ENCODE data around the gene LGSN. TPM values are rescaled to one million over a fixed set of nuclear protein-coding genes. Genes with fewer than 3 reads are reported as not detected.
"Not testable (repeated sequence)": the region's sequence is repeated elsewhere in the genome, so short reads cannot be mapped to it uniquely, and the experiment has no call there.

LGSN gene, protein sequence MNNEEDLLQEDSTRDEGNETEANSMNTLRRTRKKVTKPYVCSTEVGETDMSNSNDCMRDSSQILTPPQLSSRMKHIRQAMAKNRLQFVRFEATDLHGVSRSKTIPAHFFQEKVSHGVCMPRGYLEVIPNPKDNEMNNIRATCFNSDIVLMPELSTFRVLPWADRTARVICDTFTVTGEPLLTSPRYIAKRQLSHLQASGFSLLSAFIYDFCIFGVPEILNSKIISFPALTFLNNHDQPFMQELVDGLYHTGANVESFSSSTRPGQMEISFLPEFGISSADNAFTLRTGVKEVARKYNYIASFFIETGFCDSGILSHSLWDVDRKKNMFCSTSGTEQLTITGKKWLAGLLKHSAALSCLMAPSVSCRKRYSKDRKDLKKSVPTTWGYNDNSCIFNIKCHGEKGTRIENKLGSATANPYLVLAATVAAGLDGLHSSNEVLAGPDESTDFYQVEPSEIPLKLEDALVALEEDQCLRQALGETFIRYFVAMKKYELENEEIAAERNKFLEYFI
- not detected for total RNA-seq

DNA sequence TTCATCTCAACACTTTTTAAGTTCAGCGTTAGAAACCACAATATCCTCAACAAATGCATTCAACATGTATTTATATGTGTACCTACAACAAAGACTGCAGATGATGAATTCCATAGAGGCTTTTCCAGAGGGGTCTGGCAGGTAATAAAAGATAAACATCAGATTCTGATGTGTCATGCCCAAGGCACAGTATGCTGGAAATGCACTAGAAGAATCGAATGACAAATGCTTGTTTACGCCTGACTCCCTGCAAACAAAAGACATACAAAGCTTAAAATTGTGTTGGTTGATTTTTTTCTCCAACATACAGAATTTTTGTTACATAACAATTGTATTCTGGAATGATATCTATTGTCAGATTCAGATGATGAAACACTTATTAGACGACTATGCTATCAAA lies at the start of gene LGSN:
TSS of gene LGSN (minus strand) at position 45 of the 400 bp plus-strand sequence. CDS start at position 5, 40 bp downstream.
- TF ChIP-seq POLR2AphosphoS5 (IDR thresholded peaks at IDR 0.05; ENCODE audit: insufficient read depth in 1 of 2, low read depth in 1 of 2): no peak
- TF ChIP-seq POLR2A (IDR thresholded peaks at IDR 0.05): no peak
- TF ChIP-seq, protein P1, sequence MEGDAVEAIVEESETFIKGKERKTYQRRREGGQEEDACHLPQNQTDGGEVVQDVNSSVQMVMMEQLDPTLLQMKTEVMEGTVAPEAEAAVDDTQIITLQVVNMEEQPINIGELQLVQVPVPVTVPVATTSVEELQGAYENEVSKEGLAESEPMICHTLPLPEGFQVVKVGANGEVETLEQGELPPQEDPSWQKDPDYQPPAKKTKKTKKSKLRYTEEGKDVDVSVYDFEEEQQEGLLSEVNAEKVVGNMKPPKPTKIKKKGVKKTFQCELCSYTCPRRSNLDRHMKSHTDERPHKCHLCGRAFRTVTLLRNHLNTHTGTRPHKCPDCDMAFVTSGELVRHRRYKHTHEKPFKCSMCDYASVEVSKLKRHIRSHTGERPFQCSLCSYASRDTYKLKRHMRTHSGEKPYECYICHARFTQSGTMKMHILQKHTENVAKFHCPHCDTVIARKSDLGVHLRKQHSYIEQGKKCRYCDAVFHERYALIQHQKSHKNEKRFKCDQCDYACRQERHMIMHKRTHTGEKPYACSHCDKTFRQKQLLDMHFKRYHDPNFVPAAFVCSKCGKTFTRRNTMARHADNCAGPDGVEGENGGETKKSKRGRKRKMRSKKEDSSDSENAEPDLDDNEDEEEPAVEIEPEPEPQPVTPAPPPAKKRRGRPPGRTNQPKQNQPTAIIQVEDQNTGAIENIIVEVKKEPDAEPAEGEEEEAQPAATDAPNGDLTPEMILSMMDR (IDR thresholded peaks at IDR 0.05): no peak
- Histone ChIP-seq H3K36me3 (no peaks in the 10 kb centered on the region), H3K4me1 (no peaks in the 10 kb centered on the region), H3K27me3 (no peaks in the 10 kb centered on the region), H3K27ac (no peak within 1 kb of the TSS), H3K4me3 (no peak within 1 kb of the TSS), H3K9me3 (no peaks in the 10 kb centered on the region)
- intact Hi-C loops (cut with DNase I): no loop called here
- no peak for DNase-seq (ENCODE audit: extremely low spot score in 2 of 2)

DNA sequence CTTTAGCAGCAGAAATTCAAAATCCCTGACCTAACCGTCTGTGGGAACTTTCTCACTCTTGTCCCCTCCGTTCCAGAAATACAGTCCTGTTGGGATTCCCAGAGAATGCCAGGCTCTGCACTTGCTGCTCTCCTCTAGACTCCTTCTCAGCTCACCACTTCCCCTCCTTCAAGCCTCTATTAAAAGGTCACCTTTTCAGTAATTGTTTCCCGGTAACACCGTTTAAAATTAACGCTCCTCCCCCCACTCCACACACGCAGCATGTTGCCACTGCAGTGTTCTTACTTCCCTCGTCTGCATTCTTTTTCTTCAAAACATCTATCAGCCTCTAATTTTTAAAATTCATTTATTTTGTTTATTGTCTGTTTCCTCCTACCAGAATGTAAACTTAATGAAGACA lies 48.6 kb upstream of the LGSN start:
- Histone ChIP-seq H3K27me3 (no peaks in the 10 kb centered on the region), H3K9me3 (no peaks in the 10 kb centered on the region), H3K4me3 (no peak overlapping the region), H3K27ac (no peak overlapping the region), H3K36me3 (no peaks in the 10 kb centered on the region), H3K4me1 (no peaks in the 10 kb centered on the region)
- intact Hi-C loops (cut with DNase I): no loop called here
- no peak for DNase-seq (ENCODE audit: extremely low spot score in 2 of 2)
- no peak for TF ChIP-seq POLR2AphosphoS5 (IDR thresholded peaks at IDR 0.05; ENCODE audit: insufficient read depth in 1 of 2, low read depth in 1 of 2)
- TF ChIP-seq, protein P1 (IDR thresholded peaks at IDR 0.05): no peak
- no peak for TF ChIP-seq POLR2A (IDR thresholded peaks at IDR 0.05)

DNA sequence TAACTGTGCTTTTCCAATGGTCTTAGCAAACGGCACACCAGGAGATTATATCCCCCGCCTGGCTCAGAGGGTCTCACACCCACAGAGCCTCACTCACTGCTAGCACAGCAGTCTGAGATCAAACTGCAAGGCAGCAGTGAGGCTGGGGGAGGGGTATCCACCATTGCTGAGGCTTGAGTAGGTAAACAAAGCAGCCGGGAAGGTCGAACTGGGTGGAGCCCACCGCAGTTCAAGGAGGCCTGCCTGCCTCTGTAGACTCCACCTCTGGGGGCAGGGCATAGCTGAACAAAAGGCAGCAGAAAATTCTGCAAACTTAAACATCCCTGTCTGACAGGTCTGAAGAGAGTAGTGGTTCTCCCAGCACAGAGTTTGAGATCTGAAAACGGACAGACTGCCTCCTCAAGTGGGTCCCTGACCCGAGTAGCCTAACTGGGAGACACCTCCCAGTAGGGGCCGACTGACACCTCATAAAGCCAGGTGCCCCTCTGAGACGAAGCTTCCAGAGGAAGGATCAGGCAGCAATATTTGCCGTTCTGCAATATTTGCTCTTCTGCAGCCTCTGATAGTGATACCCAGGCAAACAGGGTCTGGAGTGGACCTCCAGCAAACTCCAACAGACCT lies 42.8 kb upstream of the LGSN start:
- H3K27ac ChIP-seq; H3K36me3 ChIP-seq; H3K27me3 ChIP-seq; DNase-seq (ENCODE audit: extremely low spot score in 2 of 2); H3K4me3 ChIP-seq; intact Hi-C loops (cut with DNase I); H3K9me3 ChIP-seq; H3K4me1 ChIP-seq: not testable (repeated sequence)

DNA sequence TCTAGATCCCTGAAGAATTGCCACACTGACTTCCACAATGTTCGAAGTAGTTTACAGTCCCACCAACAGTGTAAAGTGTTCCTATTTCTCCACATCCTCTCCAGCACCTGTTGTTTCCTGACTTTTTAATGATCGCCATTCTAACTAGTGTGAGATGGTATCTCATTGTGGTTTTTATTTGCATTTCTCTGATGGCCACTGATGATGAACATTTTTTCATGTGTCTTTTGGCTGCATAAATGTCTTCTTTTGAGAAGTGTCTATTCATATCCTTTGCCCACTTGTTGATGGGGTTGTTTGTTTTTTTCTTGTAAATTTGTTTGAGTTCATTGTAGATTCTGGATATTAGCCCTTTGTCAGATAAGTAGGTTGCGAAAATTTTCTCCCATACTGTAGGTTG lies 37.6 kb upstream of the LGSN start:
- DNase-seq (ENCODE audit: extremely low spot score in 2 of 2); H3K9me3 ChIP-seq; intact Hi-C loops (cut with DNase I); H3K4me3 ChIP-seq; H3K27me3 ChIP-seq; H3K36me3 ChIP-seq; H3K4me1 ChIP-seq; H3K27ac ChIP-seq: not testable (repeated sequence)

DNA sequence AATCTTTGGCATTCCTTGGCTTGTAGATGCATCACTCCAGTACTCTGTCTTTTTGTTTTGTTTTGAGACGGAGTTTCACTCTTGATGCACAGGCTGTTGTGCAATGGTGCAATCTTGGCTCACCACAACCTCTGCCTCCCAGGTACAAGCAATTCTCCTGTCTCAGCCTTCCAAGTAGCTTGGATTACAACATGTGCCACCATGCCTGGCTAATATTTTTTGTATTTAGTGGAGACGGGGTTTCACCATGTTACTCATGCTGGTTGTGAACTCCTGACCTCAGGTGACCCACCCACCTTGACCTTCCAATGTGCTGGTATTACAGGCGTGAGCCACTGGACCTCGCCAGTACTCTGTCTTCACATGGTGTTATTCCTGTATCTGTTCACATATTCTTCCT lies 35.8 kb upstream of the LGSN start:
- DNase-seq (ENCODE audit: extremely low spot score in 2 of 2): no peak
- no peaks in the 10 kb centered on the region for H3K36me3 ChIP-seq
- no peaks in the 10 kb centered on the region for H3K27me3 ChIP-seq
- H3K4me1 ChIP-seq: no peaks in the 10 kb centered on the region
- intact Hi-C loops (cut with DNase I): no loop called here
- H3K27ac ChIP-seq: no peak overlapping the region
- TF ChIP-seq, protein P1 (IDR thresholded peaks at IDR 0.05): no peak
- TF ChIP-seq POLR2A (IDR thresholded peaks at IDR 0.05) (no peak), POLR2AphosphoS5 (IDR thresholded peaks at IDR 0.05; ENCODE audit: insufficient read depth in 1 of 2, low read depth in 1 of 2) (no peak)
- H3K4me3 ChIP-seq: no peak overlapping the region
- no peaks in the 10 kb centered on the region for H3K9me3 ChIP-seq

DNA sequence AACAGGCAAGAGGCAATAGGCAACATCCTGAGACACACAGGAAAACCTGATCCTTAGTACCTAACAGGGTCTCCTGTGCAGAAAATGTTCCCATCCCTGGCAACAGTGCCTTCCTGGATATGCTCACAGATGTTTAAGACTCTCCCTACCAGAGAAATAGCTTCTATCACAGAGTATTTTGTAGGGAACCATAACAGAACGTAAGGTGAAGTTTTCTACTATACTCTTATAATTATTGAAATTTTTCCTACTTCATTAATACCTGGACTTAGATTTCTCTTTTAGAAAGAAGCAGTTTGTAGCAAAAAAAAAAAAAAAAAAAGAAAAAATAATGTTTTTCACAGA lies 33.5 kb upstream of the LGSN start:
- Histone ChIP-seq H3K4me1 (no peaks in the 10 kb centered on the region), H3K27ac (no peak overlapping the region), H3K9me3 (no peaks in the 10 kb centered on the region), H3K36me3 (no peaks in the 10 kb centered on the region), H3K27me3 (no peaks in the 10 kb centered on the region), H3K4me3 (no peak overlapping the region)
- DNase-seq (ENCODE audit: extremely low spot score in 2 of 2): no peak
- intact Hi-C loops (cut with DNase I): no loop called here
- TF ChIP-seq, protein P1 (IDR thresholded peaks at IDR 0.05): no peak
- TF ChIP-seq POLR2AphosphoS5 (IDR thresholded peaks at IDR 0.05; ENCODE audit: insufficient read depth in 1 of 2, low read depth in 1 of 2) (no peak), POLR2A (IDR thresholded peaks at IDR 0.05) (no peak)
